OCI-LY7 (cell line): ENCODE results near the gene MS4A18. TPM values are rescaled to one million over a fixed set of nuclear protein-coding genes. Genes with fewer than 3 reads are reported as not detected.

Experiments
- BruUV-seq: library from RNA; stranded (reverse); fragments of 400-500 nt; replicated peaks from 2 replicates; lab custom pipeline; 2021; lab: Mats Ljungman, UMichigan
- CTCF ChIA-PET: fragments of 300-600 bp; sonication (Branson Sonifier 250); formaldehyde crosslinking; loops from one replicate; lab custom pipeline; 2022; ENCODE audit warnings: antibody characterized with exemption; ENCODE audit not compliant: unreplicated experiment; lab: Charles Lee
- POLR2A ChIA-PET: fragments of 300-600 bp; sonication (Branson Sonifier 250); formaldehyde crosslinking; loops from one replicate; lab custom pipeline; 2022; ENCODE audit warnings: antibody characterized with exemption; lab: Charles Lee
- DNase-seq: peaks from one replicate; pipeline ENCODE4 v3.0.0-alpha.2; 2015; ENCODE audit warnings: low spot score
- H2AFZ ChIP-seq: fragments of 200-600 bp; sonication (generic), shearing (Covaris generic); 2 replicates; pipeline ENCODE4 v1.6.1; 2014; ENCODE audit warnings: mild to moderate bottlenecking, antibody characterized with exemption, low read length, moderate library complexity
- H3K27ac ChIP-seq: fragments of 200-600 bp; sonication (generic); 2 replicates; pipeline ENCODE4 v1.5.1; 2014; ENCODE audit warnings: mixed run types, low read depth, mild to moderate bottlenecking, moderate library complexity, low read length, inconsistent platforms; ENCODE audit not compliant: poor library complexity, severe bottlenecking
- H3K36me3 ChIP-seq: fragments of 200-600 bp; sonication (generic); 2 replicates; pipeline ENCODE4 v1.6.1; 2014; ENCODE audit warnings: mild to moderate bottlenecking, antibody characterized with exemption, low read length, moderate library complexity, mixed read lengths; ENCODE audit not compliant: insufficient read depth
- H3K4me1 ChIP-seq: fragments of 200-600 bp; sonication (generic); 2 replicates; pipeline ENCODE4 v1.5.1; 2014; ENCODE audit warnings: mild to moderate bottlenecking, low read length; ENCODE audit not compliant: insufficient read depth, poor library complexity, severe bottlenecking
- H3K4me2 ChIP-seq: fragments of 200-600 bp; sonication (generic); 2 replicates; pipeline ENCODE4 v1.6.1; 2014; ENCODE audit warnings: mild to moderate bottlenecking, low read length
- H3K4me3 ChIP-seq: fragments of 200-600 bp; sonication (generic); 2 replicates; pipeline ENCODE4 v1.5.1; 2014; ENCODE audit warnings: mild to moderate bottlenecking, low read depth, low read length; ENCODE audit not compliant: poor library complexity, severe bottlenecking
- H3K79me2 ChIP-seq: fragments of 200-600 bp; sonication (generic); 2 replicates; pipeline ENCODE4 v1.6.1; 2016; ENCODE audit warnings: low read depth, mild to moderate bottlenecking, low read length, moderate library complexity, mixed read lengths; ENCODE audit not compliant: insufficient read depth
- H3K9me2 ChIP-seq: fragments of 200-600 bp; sonication (generic); 2 replicates; pipeline ENCODE4 v1.6.1; 2016; ENCODE audit warnings: mild to moderate bottlenecking, low read length, mixed read lengths; ENCODE audit not compliant: insufficient read depth
- H3K9me3 ChIP-seq: fragments of 200-600 bp; sonication (generic); 2 replicates; pipeline ENCODE4 v1.6.1; 2014; ENCODE audit warnings: mild to moderate bottlenecking, mixed run types, low read length, mixed read lengths
- H4K20me1 ChIP-seq: fragments of 200-600 bp; sonication (generic); 2 replicates; pipeline ENCODE4 v1.6.1; 2014; ENCODE audit warnings: mild to moderate bottlenecking, antibody characterized with exemption, low read length, moderate library complexity, mixed read lengths; ENCODE audit not compliant: insufficient read depth
- EZH2phosphoT487 ChIP-seq: fragments of 200-600 bp; sonication (generic); IDR thresholded peaks from 2 replicates; pipeline ENCODE4 v1.6.1; 2018; ENCODE audit warnings: low read depth, borderline replicate concordance, mild to moderate bottlenecking, mixed run types, antibody characterized with exemption, low read length, moderate library complexity, mixed read lengths
- intact Hi-C: fragments of 100-400 bp; cut with micrococcal nuclease; formaldehyde crosslinking; loops from one replicate; pipeline ENCODE4 v1.10.0; 2022; ENCODE audit not compliant: unreplicated experiment
- total RNA-seq, 2 experiments: library from RNA; depleted of rRNA in 1 of 2; stranded (reverse); fragments of >200 nt in 1 of 2; shearing (Covaris generic) in 1 of 2; gene quantifications; 2 replicates each; pipeline ENCODE4 v1.2.3, GENCODE V29; 2014 to 2022
- TF ChIP-seq, protein P1 (sequence below): fragments of 200-600 bp; sonication (generic); conservative IDR thresholded peaks from 2 replicates; pipeline ENCODE4 v1.5.1; 2014; ENCODE audit warnings: mild to moderate bottlenecking, antibody characterized with exemption, low read length, moderate library complexity, mixed read lengths

The MS4A18 gene
- total RNA-seq, 2 experiments from 2014 or later = not detected

DNA sequence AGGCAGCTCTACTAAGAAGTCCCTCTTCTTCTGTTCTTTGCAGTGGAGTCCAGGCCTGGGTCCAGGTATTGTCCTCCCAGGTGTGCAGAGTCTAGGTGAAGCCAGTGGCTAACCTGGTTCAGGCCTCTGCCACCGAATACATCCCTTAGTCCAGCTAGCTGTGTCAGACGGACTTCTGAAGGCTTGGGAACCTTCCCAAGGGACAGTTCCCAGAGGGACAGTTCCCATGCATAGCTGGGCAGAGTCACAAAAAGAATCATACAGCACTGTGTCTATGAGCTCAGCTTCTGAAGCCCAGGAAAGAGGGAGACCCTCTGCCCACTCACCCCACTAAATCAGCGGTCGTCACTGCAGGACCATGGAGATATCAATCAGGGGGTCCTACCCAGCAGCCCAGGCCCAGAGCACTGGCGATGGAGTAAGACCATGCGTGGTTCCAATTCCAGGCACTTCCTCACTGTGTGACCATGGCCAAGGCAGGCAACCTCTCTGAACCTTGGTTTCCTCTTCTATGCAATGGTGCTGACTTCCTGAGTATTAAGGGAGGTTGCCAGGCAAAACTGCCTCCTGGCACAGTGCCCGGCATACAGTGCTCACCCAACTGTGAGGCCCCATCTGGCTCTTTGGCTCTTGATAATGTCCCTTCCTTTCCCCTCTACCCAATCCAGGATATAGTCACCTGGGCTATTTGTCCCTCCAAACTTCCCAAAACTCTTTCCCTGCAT is 64.0 kb downstream of the MS4A18 start:
- Histone ChIP-seq H3K9me2 (no peaks in the 10 kb centered on the region), H3K4me2 (no peak overlapping the region), H2AFZ (no peak overlapping the region), H3K36me3 (no peaks in the 10 kb centered on the region), H4K20me1 (no peaks in the 10 kb centered on the region), H3K4me1 (no peaks in the 10 kb centered on the region), H3K9me3 (no peaks in the 10 kb centered on the region), H3K79me2 (no peaks in the 10 kb centered on the region), H3K27ac (no peak overlapping the region), H3K4me3 (no peak overlapping the region)
- POLR2A ChIA-PET = interaction anchor here (0.6 kb wide), 1 partner anchor 13 kb away, joined by 3 read pairs; no protein-coding TSS in a partner anchor
- no peak for TF ChIP-seq EZH2phosphoT487
- TF ChIP-seq, protein P1, sequence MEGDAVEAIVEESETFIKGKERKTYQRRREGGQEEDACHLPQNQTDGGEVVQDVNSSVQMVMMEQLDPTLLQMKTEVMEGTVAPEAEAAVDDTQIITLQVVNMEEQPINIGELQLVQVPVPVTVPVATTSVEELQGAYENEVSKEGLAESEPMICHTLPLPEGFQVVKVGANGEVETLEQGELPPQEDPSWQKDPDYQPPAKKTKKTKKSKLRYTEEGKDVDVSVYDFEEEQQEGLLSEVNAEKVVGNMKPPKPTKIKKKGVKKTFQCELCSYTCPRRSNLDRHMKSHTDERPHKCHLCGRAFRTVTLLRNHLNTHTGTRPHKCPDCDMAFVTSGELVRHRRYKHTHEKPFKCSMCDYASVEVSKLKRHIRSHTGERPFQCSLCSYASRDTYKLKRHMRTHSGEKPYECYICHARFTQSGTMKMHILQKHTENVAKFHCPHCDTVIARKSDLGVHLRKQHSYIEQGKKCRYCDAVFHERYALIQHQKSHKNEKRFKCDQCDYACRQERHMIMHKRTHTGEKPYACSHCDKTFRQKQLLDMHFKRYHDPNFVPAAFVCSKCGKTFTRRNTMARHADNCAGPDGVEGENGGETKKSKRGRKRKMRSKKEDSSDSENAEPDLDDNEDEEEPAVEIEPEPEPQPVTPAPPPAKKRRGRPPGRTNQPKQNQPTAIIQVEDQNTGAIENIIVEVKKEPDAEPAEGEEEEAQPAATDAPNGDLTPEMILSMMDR = no peak
- CTCF ChIA-PET = no interaction called here
- no peak for DNase-seq
- intact Hi-C loops = no loop called here
- no TSS peak for BruUV-seq

DNA sequence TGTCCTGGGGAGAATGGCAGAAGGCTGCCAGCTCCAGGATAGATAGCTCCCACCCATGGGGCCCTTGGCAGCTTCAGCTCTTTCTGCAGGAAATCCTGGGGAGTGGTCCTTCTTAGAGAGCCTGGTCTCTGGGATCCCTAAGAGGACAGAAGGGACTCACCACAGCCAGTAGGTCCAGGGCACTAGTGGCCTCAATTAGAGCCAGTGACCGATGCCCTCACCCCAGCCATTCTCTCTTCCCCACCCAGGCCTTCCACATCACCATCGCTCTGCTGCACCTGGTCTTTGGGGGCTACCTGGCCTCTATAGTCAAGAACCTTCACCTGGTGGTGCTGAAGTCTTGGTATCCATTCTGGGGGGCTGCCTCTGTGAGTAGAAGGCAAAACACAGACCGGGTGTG is 66.2 kb downstream of the MS4A18 start:
- DNase-seq = no peak
- no peaks in the 10 kb centered on the region for H4K20me1 ChIP-seq
- no peaks in the 10 kb centered on the region for H3K36me3 ChIP-seq
- ChIA-PET POLR2A (interaction anchor here (1.0 kb wide), 1 partner anchor 72 kb away, joined by 3 read pairs; no protein-coding TSS in a partner anchor), CTCF (no interaction called here)
- no TSS peak for BruUV-seq
- TF ChIP-seq, protein P1 = no peak
- no peak for TF ChIP-seq EZH2phosphoT487
- no peaks in the 10 kb centered on the region for H3K4me1 ChIP-seq
- no peak overlapping the region for H3K4me2 ChIP-seq
- H3K27ac ChIP-seq = no peak overlapping the region
- H3K79me2 ChIP-seq = no peaks in the 10 kb centered on the region
- intact Hi-C loops = no loop called here
- no peaks in the 10 kb centered on the region for H3K9me2 ChIP-seq
- H3K9me3 ChIP-seq = no peaks in the 10 kb centered on the region
- H3K4me3 ChIP-seq = no peak overlapping the region
- H2AFZ ChIP-seq = no peak overlapping the region
